ENCODE measurements around the gene CLUH.

Gene CLUH

DNA sequence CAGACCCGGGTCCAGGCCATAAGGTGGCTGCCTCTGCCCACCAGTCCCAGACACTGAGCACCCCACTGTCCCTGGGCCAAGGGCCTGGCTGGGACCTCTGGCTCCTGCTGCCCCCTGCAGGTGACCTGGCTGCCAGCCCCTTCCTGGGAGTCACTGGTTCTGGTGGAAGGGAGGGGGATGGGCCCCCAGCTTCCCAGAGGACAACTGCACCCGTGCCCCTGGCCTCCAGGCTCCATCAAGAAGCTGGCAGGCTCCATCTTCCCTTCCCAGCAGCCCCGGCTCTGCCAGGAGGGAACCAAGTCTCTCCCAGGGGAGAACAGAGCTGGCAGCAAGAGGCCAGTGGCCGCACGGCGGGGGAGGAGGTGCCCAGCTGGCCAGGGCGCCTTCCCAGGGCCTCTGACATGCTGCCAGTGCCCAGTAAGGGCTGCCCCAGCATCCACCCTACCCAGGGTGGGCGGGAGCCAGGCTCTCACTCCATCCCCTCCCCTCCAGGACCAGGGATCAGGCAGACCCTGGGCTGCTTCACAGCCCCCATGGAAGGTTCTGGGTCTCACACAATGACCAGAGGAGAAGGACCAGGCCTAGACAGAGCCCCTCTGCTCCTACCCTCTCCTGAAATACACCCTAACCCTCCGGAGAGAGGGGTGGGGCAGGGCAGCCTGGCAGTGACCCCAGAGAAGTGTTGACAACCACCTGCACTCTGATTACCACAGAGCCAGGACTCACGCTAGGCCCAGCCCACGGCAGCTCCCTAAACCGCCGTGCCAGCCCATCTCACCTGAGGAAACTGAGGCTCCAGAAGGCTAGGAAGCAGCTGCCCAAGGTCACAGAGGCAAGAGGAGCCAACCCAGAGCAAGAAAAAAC, 3.6 kb downstream of the CLUH start:
- peak; percentile 78 for TF ChIP-seq CTCF (IDR thresholded peaks at IDR 0.05)

DNA sequence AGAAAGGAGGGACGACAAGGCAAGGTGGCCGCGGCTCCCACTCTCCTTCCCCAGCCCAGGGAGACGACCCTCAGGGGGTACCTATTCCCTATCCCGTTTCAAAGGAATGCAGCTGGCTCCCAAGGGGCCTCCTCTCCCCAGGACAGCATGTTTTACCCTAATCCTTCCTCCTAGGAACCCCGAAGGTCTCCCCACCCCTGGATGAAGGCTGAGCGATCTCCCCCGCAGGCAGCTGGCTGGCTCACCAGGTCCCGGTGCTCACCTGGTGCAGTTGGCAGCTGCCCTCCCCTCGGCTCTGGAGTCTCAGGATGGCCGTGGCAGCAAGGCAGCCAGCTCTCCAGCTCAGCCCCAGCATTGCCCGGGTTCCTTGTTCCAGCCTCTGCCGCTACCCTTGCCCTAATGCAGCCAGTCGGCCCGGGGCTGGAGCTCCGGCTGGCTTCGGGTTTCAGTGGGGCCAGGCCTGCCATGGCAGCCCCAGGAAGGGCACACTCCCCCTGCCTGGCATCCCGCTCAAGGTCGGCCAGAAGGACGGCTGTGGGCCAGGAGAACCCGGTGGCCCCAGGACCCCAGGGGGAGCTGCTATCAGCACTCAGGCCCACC, 4.6 kb downstream of the CLUH start:
- no peak for TF ChIP-seq CTCF (IDR thresholded peaks at IDR 0.05)

GRCh38 chr17:2705888-2706795, 5.4 kb downstream of the CLUH start:
- TF ChIP-seq CTCF (IDR thresholded peaks at IDR 0.05) = no peak

- TF ChIP-seq CTCF (IDR thresholded peaks at IDR 0.05) = no peak
Measured at GRCh38 chr17:2705263-2705662, 6.3 kb downstream of the CLUH start.

DNA sequence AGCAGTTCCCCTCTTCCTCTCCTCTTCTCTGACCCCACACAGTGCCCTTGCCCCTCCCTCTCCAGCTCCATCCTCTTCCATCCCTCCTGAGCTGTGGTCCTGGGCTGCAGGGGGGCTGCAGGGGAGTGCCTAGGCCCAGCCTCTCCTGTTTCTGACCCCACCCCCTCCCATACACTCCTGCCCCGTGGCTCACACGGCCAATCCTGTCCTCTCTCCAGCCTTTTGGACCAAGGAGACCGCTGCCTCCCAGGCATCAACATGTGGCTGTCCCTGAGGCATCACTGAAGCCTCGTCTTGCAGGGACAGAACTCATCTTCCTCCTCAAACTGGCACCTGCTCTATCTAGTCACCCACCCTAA, 6.7 kb downstream of the CLUH start:
- TF ChIP-seq CTCF (IDR thresholded peaks at IDR 0.05) = no peak

- no peak for TF ChIP-seq CTCF (IDR thresholded peaks at IDR 0.05)
Measured at GRCh38 chr17:2704031-2704889, 7.3 kb downstream of the CLUH start.

DNA sequence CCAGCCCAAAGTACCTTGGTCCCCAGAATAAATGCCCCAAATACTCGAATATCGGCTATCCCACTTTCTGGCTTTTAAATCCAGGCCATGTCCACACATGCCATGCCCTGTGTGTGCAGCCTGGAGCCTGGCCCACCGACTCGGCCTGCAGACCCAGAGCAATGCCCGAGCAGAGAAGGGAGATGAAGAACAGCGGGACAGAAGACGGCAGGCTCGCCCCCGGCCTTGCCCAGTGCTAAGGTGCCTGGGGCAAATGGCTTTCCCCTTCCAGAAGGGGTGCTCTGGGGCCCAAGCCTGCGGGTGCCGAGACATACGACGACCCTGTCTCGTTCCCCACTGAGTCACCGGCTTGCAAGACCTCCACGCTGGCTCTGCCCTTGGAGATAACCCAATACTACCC, 8.0 kb downstream of the CLUH start:
- TF ChIP-seq CTCF (IDR thresholded peaks at IDR 0.05) = no peak

All from LNCAP (cell line).